NCI-H748 (cell line): ENCODE results near the gene GALP.
"Not testable (repeated sequence)": the region's sequence is repeated elsewhere in the genome, so short reads cannot be mapped to it uniquely, and the experiment has no call there.

ENCODE experiments used
- DNase-seq: peaks from one replicate; lab custom pipeline; 2025; ENCODE audit not compliant: unreplicated experiment; lab: John Stamatoyannopoulos, UW

GALP gene

DNA sequence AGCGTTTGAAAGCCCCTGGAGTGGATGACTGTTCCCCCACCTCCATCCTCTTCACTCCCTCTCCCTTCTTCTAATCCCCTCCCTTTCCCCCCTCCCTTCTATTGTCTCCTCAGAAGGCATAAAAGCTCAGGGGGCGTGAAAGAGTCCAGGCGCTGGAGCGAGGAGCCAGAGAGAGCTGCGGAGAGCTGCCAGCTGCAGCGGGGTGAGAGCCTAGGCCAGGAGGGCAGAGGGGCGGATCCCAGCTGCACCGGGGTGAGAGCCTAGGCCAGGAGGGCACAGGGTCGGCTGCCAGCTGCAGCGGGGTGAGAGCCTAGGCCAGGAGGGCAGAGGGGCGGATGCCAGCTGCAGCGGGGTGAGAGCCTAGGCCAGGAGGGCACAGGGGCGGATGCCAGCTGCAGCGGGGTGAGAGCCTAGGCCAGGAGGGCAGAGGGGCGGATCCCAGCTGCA is at the start of gene GALP:
Gene GALP, plus strand, starts transcription at position 148 of the 447 bp plus-strand sequence. CDS start 1,101 bp downstream, outside the sequence.
- DNase-seq = not testable (repeated sequence)

GRCh38 chr19:56126983-56127780 is 48.6 kb upstream of the GALP start:
- DNase-seq = no peak

DNA sequence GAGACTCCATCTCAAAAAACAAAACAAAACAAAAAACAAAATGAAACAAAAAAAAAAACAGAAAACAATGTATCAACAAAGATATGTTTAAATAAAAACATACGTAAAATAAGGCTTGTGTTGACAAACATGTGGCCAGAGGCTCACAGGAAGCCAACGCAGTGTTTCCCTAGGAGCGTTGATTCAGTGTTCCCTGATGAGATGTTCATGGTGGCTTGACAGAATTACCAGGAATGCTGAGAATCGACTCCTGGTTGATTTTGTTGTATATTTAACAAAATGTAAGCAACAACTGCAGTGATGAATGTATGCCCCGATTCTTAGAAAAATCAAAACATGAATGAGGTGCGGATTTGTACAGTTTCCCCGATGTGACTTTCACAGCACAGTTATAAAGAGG is 45.8 kb upstream of the GALP start:
- DNase-seq = no peak

GRCh38 chr19:56131651-56132050 is 44.2 kb upstream of the GALP start:
- no peak for DNase-seq

DNA sequence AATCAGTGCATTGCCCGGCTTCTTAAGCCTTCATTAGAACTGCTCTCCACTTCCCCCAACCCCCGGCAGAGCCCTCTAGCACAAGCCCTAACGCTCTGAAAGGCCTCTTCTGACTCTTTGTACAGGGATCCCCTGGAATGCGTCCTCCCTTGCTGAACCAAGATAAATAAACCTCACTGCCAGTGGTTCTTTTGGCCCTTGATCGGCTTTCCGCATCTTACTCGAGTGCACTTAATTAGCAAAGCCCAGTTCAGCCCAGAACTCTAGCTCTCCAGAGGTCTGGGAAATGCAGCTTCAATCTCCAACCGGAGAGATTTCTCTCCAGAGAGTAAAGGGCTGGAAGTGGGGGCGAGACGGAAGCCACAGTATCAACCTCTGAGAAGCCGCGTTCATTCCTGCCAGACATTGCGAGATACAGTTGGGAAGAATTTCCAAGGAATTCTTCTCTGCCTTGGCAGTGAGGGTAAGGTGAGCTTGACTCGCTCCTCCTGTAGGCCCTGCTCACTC is 43.4 kb upstream of the GALP start:
- DNase-seq = no peak

- DNase-seq = no peak
Observed at GRCh38 chr19:56133858-56134653, 41.8 kb upstream of the GALP start.

- DNase-seq = no peak
Observed at GRCh38 chr19:56134654-56134921, 41.2 kb upstream of the GALP start.

- DNase-seq = no peak
Observed at GRCh38 chr19:56136362-56136761, 39.4 kb upstream of the GALP start.

- no peak for DNase-seq
Observed at GRCh38 chr19:56137405-56137804, 38.4 kb upstream of the GALP start.

GRCh38 chr19:56138069-56138468 is 37.7 kb upstream of the GALP start:
- no peak for DNase-seq

DNA sequence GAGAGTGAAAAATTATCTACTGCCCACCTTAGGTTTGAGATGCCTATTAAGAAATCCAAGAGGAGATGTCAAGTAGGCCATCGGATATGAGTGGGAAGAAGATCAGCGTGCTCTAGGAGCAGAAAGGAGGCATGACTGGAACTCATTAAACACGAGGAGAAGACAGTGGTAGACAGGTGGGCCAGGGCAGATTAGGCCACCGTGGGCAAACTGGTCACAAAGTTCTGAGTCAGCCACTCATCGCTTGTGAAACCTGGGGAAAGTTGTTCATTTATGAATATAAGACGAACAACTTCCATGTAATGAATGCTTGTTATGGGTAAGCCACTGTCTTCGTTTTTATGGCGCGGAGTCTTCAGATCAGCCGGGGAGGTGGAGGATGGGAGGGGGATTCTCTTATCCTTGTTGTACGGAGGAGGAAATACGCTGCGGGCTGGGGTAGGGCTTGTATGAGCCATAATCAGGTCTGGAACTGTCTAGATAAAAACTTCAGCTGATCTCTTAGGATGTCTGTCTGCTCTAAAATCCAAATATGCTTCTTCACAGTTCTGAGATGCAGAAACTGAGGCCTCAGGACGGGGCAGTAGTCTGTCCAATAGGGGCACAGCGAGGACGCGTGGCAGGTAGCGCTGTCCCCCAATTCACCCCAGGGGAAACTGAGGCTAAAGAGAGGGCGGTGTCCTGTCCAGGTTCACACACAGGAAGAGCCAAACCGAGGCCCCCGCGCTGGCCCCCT is 35.8 kb upstream of the GALP start:
- no peak for DNase-seq

DNA sequence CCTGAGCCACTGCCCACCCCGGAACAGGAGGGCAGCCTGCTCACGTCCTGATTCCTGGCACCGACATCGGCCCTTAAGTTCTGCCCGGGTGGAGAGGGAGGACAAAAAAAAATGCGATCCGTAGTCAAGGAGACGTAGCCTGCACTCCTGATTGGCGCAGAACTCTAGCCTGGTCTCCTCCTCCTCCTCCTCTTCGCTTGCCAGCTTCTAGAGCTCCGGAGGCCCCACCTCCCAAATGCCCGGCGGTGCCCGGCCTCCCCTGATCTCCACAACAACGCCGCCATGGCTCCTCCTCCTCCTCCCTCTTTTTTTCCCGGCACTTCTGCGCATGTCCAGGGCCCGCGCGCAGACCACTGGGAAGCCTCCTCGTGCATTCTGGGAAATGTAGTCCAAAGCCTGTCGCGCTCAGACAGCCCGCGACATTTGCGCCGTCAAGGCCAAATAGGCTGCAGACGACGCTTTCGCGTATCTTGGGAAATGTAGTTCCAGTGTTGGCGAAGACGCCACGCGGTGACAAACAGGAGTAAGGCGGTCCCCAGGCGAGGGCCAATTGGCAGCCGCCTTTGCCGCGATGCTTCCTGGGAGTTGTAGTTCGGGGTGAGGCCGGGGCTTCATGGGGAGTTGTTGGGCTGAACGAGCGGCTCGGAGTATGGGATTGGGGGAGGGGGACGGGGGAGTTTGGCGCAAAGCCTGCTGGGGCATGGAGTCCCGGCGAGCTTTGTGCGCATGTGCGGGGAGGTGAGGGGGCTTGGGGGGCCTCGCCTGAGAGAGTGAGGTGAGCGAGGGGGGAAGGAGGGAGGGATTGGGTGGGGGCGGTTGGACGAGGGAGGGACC is 35.0 kb upstream of the GALP start, which contains the start of gene ZNF444:
Gene ZNF444, plus strand, starts transcription at position 705 of the 834 bp plus-strand sequence. CDS start 5,625 bp downstream, outside the sequence.
- peak; percentile 100 for DNase-seq

GRCh38 chr19:56141417-56141993 is 34.3 kb upstream of the GALP start:
- peak; percentile 55 for DNase-seq

DNA sequence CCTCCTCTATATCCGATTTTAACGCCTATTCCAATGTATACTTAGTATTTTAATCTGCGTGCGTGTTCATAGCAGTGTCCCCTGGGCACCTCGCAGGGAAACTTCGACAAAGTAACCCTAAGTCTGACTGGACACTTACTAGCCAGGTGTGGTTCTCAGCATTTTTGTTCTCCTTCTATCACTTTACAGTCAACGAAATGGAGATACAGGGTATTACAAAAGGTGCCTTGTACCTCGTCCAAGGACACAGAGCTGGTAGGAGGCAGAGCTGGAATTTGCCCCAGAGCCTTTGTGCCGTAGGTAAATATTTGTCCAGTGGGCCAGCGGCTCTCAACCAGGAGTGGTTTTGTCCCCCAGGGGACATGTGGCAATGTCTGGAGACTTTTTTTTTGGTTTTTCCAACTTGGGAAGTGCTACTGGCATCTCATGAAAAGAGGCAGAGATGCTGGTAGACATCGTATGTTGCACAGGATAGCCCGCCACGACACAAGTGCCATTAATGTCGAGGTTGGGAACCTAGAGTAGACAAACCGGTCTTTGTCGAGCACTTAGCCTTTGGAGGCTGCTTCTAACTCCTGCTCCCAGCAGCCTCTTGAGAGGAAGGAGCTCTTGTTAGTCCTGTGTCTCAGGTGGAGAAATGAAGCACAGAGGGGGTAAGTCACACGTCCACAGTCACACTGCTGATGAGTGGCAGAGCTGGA is 33.6 kb upstream of the GALP start:
- DNase-seq = peak; percentile 48

DNA sequence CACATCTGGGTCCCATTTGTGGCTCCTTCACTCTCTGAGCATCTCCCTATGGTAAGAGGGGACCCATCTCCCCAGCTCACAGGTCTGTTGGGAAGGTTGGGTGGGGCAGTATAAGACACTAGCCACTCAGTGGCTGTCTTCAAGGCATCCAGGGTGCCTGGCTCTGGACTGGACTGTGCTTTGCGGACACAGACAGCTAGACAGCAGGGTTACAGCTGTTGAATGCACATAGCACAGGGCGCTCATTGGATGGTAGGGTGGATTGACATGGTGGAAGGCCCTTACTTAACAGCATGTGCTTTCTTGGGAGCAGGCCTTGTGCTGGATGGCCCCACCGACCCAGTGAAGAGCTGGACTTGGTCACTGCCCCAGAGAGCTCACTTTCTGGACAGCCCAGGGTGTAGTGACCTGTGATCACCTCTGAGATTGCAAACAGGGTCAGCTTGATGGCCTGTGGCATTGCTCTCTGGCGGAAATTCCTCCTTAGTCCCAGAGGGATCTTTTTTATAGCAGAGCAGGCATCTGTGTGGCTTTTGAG is 32.8 kb upstream of the GALP start:
- no peak for DNase-seq

- no peak for DNase-seq
Observed at GRCh38 chr19:56144376-56144775, 31.4 kb upstream of the GALP start.

DNA sequence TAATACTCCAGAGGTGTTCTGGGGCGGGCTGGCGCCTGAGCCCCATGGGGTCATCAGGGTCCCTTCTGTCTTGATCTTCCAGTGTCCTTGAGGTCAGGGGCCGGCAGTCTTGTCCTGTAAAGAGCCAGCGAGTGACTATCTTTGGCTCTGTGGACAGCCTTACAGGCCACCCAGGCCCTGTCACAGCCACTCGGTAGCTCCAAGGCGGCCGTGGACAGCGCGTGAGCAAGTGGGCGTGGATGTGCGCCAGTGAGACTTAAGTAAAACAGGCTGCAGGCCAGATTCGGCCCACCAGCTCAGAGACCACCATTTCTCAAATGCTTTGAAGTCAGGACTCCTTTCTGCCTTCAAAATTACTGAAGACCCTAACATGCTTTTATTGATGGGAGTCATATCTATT is 31.0 kb upstream of the GALP start:
- no peak for DNase-seq

GRCh38 chr19:56145698-56146097 is 30.1 kb upstream of the GALP start:
- DNase-seq = no peak

DNA sequence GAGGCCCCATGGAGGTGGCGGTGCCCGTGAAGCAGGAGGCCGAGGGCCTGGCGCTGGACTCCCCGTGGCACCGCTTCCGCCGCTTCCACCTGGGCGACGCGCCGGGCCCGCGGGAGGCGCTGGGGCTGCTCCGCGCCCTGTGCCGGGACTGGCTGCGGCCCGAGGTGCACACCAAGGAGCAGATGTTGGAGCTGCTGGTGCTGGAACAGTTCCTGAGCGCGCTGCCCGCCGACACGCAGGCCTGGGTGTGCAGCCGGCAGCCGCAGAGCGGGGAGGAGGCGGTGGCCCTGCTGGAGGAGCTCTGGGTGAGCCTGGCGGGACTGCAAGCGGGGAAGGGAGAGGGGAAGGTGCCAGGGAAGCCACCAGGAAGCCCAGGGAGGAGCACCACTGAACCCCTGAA is 28.9 kb upstream of the GALP start:
- no peak for DNase-seq
